T-helper 9 cell (primary cell): Measurements from ENCODE around the gene CDH22.

Source experiments
- DNase-seq: peaks from one replicate; pipeline ENCODE4 v3.0.0-alpha.2; 2020

The CDH22 gene

GRCh38 chr20:46160661-46161060 lies 147.6 kb downstream of the CDH22 start:
- DNase-seq = no peak

GRCh38 chr20:46159101-46159897 lies 149.0 kb downstream of the CDH22 start:
- no peak for DNase-seq

GRCh38 chr20:46158476-46158987 lies 149.8 kb downstream of the CDH22 start:
- DNase-seq = no peak

GRCh38 chr20:46157625-46158024 lies 150.7 kb downstream of the CDH22 start:
- no peak for DNase-seq

GRCh38 chr20:46157076-46157592 lies 151.2 kb downstream of the CDH22 start:
- DNase-seq = no peak

- no peak for DNase-seq
Measured at GRCh38 chr20:46156065-46156464, 152.2 kb downstream of the CDH22 start.

- DNase-seq = no peak
Measured at GRCh38 chr20:46154796-46155195, 153.5 kb downstream of the CDH22 start.

GRCh38 chr20:46154305-46154704 lies 154.0 kb downstream of the CDH22 start:
- no peak for DNase-seq

GRCh38 chr20:46152824-46153586 lies 155.3 kb downstream of the CDH22 start:
- no peak for DNase-seq

GRCh38 chr20:46151936-46152335 lies 156.4 kb downstream of the CDH22 start:
- DNase-seq = no peak

GRCh38 chr20:46150943-46151342 lies 157.4 kb downstream of the CDH22 start:
- DNase-seq = no peak

- no peak for DNase-seq
Measured at GRCh38 chr20:46148313-46149208, 159.7 kb downstream of the CDH22 start.

- DNase-seq = no peak
Measured at GRCh38 chr20:46145713-46146112, 162.6 kb downstream of the CDH22 start.

- DNase-seq = no peak
Measured at GRCh38 chr20:46144432-46145025, 163.8 kb downstream of the CDH22 start.

- no peak for DNase-seq
Measured at GRCh38 chr20:46142124-46142523, 166.2 kb downstream of the CDH22 start.

GRCh38 chr20:46139908-46140482 lies 168.3 kb downstream of the CDH22 start:
- DNase-seq = no peak

- DNase-seq = no peak
Measured at GRCh38 chr20:46139266-46139889, 168.9 kb downstream of the CDH22 start.

- DNase-seq = no peak
Measured at GRCh38 chr20:46137816-46138215, 170.5 kb downstream of the CDH22 start.

GRCh38 chr20:46135856-46136633 lies 172.3 kb downstream of the CDH22 start:
- no peak for DNase-seq

- DNase-seq = no peak
Measured at GRCh38 chr20:46134716-46135115, 173.6 kb downstream of the CDH22 start.
